BJ (cell line): ENCODE data around the gene SND1. TPM values are rescaled to one million over a fixed set of nuclear protein-coding genes. Genes with fewer than 3 reads are reported as not detected.

Experiments
- CTCF ChIA-PET: fragments of 350-600 bp; formaldehyde crosslinking; extraction: SDS; loops from one replicate; lab custom pipeline; 2021; ENCODE audit warnings: antibody characterized with exemption, inconsistent platforms; lab: Yijun Ruan, JAX
- POLR2A ChIA-PET: fragments of 300-600 bp; sonication (Branson Sonifier 250); formaldehyde crosslinking; extraction: SDS; loops from one replicate; lab custom pipeline; 2021; ENCODE audit warnings: antibody characterized with exemption; lab: Charles Lee
- DNase-seq: peaks from one replicate; pipeline ENCODE4 v3.0.0-alpha.2; 2011; ENCODE audit warnings: low read depth
- H3K27me3 ChIP-seq: 2 replicates; pipeline ENCODE4 v1.6.0; 2011; ENCODE audit warnings: low read length; ENCODE audit not compliant: control insufficient read depth, insufficient read depth
- H3K36me3 ChIP-seq: 2 replicates; pipeline ENCODE4 v1.5.1; 2011; ENCODE audit warnings: low read length; ENCODE audit not compliant: control insufficient read depth, insufficient read depth
- H3K4me3 ChIP-seq: 2 replicates; pipeline ENCODE4 v1.5.1; 2011; ENCODE audit warnings: low read depth, mild to moderate bottlenecking, control low read depth, low read length
- polyA plus RNA-seq: library from polyadenylated mRNA; depleted of rRNA; stranded (reverse); fragments of >200 nt; gene quantifications from 2 replicates; pipeline ENCODE4 v1.2.3, GENCODE V29; 2011
- TF ChIP-seq, protein P1 (sequence below): IDR thresholded peaks from 2 replicates; pipeline ENCODE4 v1.5.1; 2011; ENCODE audit warnings: low read depth, mild to moderate bottlenecking, control low read depth, inconsistent platforms, low read length, moderate library complexity; ENCODE audit not compliant: insufficient read depth

The SND1 gene
- polyA plus RNA-seq, 1 experiment = 203 TPM

DNA sequence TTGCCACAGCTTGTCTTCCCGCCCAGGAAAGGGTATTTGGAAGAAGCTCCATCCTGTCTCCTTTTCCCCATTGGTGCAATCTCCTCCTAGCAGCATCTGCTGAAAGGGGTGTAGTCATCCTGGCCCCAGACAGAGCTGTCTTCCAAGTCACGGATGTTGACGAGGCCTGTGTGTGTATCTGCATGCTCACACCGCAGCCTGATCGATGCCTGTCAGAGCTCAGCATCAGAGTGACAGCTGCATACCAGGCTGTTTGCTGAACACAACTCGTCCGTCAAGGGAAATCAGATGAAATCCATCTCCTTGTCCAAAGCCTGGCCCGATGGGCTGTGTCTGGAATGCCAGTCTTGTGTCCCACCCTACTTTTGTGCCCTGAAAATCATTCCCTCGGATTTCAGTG lies 400.4 kb downstream of the SND1 start:
- no peaks in the 10 kb centered on the region for H3K27me3 ChIP-seq
- POLR2A ChIA-PET = interaction anchor here (0.7 kb wide), 1 partner anchor 110 kb away, joined by 3 read pairs; no protein-coding TSS in a partner anchor
- no peak for DNase-seq
- H3K36me3 ChIP-seq = no peaks in the 10 kb centered on the region; the same call in 1 of the 2 replicates
- no peak overlapping the region for H3K4me3 ChIP-seq
- CTCF ChIA-PET = no interaction called here
- TF ChIP-seq, protein P1, sequence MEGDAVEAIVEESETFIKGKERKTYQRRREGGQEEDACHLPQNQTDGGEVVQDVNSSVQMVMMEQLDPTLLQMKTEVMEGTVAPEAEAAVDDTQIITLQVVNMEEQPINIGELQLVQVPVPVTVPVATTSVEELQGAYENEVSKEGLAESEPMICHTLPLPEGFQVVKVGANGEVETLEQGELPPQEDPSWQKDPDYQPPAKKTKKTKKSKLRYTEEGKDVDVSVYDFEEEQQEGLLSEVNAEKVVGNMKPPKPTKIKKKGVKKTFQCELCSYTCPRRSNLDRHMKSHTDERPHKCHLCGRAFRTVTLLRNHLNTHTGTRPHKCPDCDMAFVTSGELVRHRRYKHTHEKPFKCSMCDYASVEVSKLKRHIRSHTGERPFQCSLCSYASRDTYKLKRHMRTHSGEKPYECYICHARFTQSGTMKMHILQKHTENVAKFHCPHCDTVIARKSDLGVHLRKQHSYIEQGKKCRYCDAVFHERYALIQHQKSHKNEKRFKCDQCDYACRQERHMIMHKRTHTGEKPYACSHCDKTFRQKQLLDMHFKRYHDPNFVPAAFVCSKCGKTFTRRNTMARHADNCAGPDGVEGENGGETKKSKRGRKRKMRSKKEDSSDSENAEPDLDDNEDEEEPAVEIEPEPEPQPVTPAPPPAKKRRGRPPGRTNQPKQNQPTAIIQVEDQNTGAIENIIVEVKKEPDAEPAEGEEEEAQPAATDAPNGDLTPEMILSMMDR = no peak

DNA sequence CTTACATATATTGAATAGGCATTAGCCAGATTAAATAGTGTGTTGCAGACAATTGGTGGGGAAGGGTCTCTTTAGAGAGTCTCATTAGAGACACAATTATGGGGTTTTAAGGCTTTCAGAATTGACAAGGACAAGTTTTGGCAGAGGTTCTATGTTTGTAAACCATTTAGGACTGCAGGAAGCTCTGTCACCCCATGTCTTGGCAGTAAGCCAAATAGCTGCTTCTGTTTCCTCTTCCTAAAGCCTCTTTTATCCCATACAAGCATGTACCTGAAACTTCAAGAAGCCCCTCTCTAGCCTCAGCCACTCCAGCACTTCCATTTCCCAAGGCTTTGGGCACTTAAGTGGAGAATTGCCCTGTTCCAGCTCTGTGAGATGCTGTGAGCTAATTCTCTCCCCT lies 401.0 kb downstream of the SND1 start:
- Histone ChIP-seq H3K4me3 (no peak overlapping the region), H3K27me3 (no peaks in the 10 kb centered on the region), H3K36me3 (no peaks in the 10 kb centered on the region; the same call in 1 of the 2 replicates)
- POLR2A ChIA-PET = no interaction called here
- TF ChIP-seq, protein P1 = no peak
- CTCF ChIA-PET = interaction anchor here (0.5 kb wide), 1 partner anchor 349 kb away, joined by 3 read pairs; no protein-coding TSS in a partner anchor
- no peak for DNase-seq

DNA sequence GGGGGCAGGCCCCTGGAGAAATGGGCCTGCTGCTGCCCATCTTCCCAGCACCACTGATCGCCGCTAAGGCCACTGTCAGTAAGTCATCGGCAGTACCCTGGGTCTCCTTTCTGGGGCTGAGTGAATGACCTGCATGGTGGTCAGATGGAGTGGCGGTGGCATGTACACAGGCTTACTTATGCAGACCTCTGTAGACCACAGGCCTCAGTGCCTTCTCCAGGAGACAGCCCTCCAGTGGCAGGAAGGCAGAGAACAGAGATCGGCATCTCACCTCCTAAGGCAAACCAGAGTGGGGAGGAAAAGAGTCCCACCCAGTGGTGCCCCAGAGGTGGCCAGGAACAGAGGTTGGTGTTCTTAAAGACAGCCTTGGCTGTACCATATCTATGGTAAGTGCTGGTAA lies 402.0 kb downstream of the SND1 start:
- DNase-seq = no peak
- Histone ChIP-seq H3K4me3 (no peak overlapping the region), H3K36me3 (no peaks in the 10 kb centered on the region; the same call in 1 of the 2 replicates), H3K27me3 (no peaks in the 10 kb centered on the region)
- TF ChIP-seq, protein P1 = no peak
- ChIA-PET POLR2A (no interaction called here), CTCF (no interaction called here)

DNA sequence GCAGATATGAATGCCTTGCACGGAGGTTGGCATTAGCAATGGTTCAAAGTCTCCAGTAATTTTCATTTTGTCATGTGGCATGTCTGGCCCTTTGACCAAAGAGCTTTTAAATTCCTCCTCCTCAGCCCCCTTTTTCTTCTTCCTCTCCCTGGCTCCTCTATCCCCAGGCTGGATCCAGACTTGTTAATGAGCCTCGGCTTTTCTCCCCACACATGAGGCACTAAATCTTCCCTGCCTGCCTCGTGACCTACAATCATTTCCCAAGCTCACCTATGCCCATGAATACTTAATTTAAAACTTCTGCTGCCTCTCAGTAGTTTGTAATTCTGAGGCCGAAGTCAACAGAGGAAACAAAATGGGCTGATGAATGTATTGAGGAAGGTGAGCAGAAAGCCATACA lies 402.5 kb downstream of the SND1 start:
- no peaks in the 10 kb centered on the region for H3K27me3 ChIP-seq
- TF ChIP-seq, protein P1 = no peak
- H3K36me3 ChIP-seq = no peaks in the 10 kb centered on the region; the same call in 1 of the 2 replicates
- DNase-seq = no peak
- ChIA-PET CTCF (interaction anchor here (1.3 kb wide), 1 partner anchor 466 kb away, joined by 3 read pairs; the partner anchor contains the start of gene ARF5), POLR2A (no interaction called here)
- H3K4me3 ChIP-seq = no peak overlapping the region

DNA sequence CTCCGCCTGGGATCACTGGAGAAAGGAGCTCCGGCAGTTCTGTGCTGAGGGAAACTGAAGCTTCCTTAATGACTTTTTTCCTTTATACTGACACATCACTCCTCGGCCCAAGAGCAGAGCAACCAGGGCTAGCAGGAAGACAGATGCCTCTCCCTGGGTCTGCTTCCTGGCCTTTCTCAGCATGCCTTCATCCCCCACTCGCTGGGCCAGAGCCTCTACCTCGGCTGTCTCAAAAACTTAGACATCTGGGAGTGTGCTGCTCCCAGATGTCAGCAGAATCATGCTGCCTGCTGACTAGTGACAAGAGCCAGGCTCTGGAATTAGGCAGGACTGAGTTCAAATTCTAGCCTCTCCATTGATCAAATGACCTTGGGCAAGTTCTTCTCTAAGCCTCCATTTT lies 403.6 kb downstream of the SND1 start:
- H3K36me3 ChIP-seq = no peaks in the 10 kb centered on the region; the same call in 1 of the 2 replicates
- POLR2A ChIA-PET = no interaction called here
- no peak for DNase-seq

More for the DNA sequence above, 403.6 kb downstream of the SND1 start:
- no peaks in the 10 kb centered on the region for H3K27me3 ChIP-seq
- H3K4me3 ChIP-seq = no peak overlapping the region
- CTCF ChIA-PET = interaction anchor here (1.3 kb wide), 2 partner anchors 347 to 467 kb away, joined by 3 to 4 read pairs; partner anchors contain the start of gene ARF5
- TF ChIP-seq, protein P1 = no peak
